Measurements from ENCODE around the gene CPZ.
"Not testable (repeated sequence)": the region's sequence is repeated elsewhere in the genome, so short reads cannot be mapped to it uniquely, and the experiment has no call there.

Gene CPZ

DNA sequence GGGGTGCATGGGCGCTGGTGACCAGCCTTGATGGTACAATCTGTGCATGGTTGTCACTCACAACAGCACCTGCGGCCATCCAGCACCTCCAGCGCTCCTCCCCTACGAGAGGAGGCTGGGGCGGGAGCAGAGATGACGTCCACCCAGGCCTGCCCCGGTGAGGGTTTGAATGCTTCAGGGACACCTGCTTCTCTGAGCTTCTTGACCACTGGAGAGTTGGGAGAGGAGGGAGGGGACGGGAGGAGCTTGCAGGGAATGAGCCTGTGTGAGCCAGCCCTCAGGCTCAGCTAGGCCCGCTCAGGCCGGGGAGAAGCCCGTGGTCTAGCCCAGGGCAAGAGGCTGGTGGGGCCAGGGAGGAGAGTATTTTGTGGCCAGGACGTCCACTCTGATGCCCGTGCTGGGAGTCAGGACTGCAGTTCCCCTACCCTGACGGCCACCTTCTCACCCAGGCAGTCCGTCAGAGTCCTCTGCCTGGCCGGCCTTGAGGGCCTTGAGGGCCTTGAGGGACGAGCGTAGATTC lies 59.2 kb downstream of the CPZ start:
- H3K4me3 ChIP-seq (ENCODE audit: control insufficient read depth in 1 of 7, extremely low read depth in 1 of 7, insufficient read depth in 4 of 7, low read depth in 2 of 7, low read length in 6 of 7) = no peak overlapping the region
- peaks cover 0 to 52% (median 7%) of the 10 kb centered on the region in 5 experiments for H3K27me3 ChIP-seq (replicated peaks in 2 of 5; ENCODE audit: control insufficient read depth in 4 of 5, insufficient read depth in 5 of 5, low read length in 4 of 5)
- H3K27ac ChIP-seq (ENCODE audit: insufficient read depth in 1 of 2, low read depth in 1 of 2, low read length in 2 of 2, poor library complexity in 1 of 2, severe bottlenecking in 2 of 2) = no peak overlapping the region
- no peak for DNase-seq
- ChIA-PET POLR2A (no interaction called here), CTCF (no interaction called here)
- peaks cover 0 to 4% (median 0%) of the 10 kb centered on the region in 5 experiments for H3K9me3 ChIP-seq (ENCODE audit: control extremely low read depth in 1 of 5, control insufficient read depth in 4 of 5, insufficient read depth in 2 of 5, low read depth in 1 of 5, low read length in 4 of 5)
- 87% methylated on average over 10 of the region's 18 CpGs for WGBS (ENCODE audit: insufficient coverage)
- H3K36me3 ChIP-seq (ENCODE audit: control insufficient read depth in 4 of 4, insufficient read depth in 4 of 4, low read length in 3 of 4) = no peaks in the 10 kb centered on the region
- H3K4me1 ChIP-seq (ENCODE audit: control extremely low read depth in 1 of 4, control insufficient read depth in 4 of 4, insufficient read depth in 4 of 4, low read length in 3 of 4) = no peaks in the 10 kb centered on the region

DNA sequence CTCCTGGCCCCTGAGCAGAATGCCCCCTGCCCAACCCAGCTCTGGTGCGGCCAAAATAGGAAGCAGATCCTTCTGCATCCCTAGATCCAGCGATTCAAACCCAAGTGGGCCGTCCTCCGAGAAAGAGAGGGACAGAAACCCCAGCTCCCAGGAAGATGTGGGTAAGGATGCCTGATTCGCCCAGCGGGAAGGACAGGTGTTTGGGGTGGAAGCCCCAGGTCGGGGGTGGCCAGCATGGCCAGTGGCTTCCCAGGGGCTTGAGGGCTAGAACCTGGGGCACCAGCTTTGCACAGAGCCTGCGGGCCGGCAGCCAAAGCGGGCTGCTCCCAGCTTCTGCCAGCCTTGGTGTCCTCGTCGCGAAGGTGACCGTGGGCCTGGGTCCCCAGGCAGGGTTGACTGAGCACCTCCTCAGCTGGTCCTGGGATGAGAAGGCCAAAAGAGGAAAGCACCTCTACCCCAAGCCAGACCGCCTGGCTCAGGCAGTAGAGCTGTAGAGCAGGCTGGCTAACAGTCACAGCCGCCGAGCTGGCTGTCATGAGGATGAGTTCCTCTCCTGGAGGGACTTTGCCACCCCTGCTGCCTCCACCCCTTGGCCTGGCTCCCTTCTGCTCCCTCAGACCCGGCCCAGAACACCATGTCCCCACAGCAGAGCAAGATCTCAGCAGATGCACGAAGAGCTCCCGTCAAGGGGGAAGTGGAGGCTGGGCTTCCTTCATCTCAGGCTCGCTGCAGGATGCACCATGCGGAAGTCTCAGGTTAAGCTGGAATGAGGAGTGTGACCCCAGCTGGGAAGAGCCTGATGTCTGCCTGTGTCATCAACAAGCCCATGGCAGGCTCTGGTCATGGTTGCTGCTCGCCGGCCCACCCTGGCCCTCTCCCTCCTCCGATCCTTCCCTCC lies 59.9 kb downstream of the CPZ start:
- Histone ChIP-seq H3K4me1 (ENCODE audit: control extremely low read depth in 1 of 4, control insufficient read depth in 4 of 4, insufficient read depth in 4 of 4, low read length in 3 of 4) (no peaks in the 10 kb centered on the region), H3K27ac (ENCODE audit: insufficient read depth in 1 of 2, low read depth in 1 of 2, low read length in 2 of 2, poor library complexity in 1 of 2, severe bottlenecking in 2 of 2) (no peak overlapping the region), H3K27me3 (replicated peaks in 2 of 5; ENCODE audit: control insufficient read depth in 4 of 5, insufficient read depth in 5 of 5, low read length in 4 of 5) (peaks cover 0 to 56% (median 7%) of the 10 kb centered on the region in 5 experiments), H3K9me3 (ENCODE audit: control extremely low read depth in 1 of 5, control insufficient read depth in 4 of 5, insufficient read depth in 2 of 5, low read depth in 1 of 5, low read length in 4 of 5) (peaks cover 0 to 4% (median 0%) of the 10 kb centered on the region in 5 experiments), H3K4me3 (ENCODE audit: control insufficient read depth in 1 of 7, extremely low read depth in 1 of 7, insufficient read depth in 4 of 7, low read depth in 2 of 7, low read length in 6 of 7) (no peak overlapping the region), H3K36me3 (ENCODE audit: control insufficient read depth in 4 of 4, insufficient read depth in 4 of 4, low read length in 3 of 4) (no peaks in the 10 kb centered on the region)
- no peak for DNase-seq
- ChIA-PET POLR2A (no interaction called here), CTCF (no interaction called here)
- 83% methylated on average over 22 of the region's 25 CpGs for WGBS (ENCODE audit: insufficient coverage)

DNA sequence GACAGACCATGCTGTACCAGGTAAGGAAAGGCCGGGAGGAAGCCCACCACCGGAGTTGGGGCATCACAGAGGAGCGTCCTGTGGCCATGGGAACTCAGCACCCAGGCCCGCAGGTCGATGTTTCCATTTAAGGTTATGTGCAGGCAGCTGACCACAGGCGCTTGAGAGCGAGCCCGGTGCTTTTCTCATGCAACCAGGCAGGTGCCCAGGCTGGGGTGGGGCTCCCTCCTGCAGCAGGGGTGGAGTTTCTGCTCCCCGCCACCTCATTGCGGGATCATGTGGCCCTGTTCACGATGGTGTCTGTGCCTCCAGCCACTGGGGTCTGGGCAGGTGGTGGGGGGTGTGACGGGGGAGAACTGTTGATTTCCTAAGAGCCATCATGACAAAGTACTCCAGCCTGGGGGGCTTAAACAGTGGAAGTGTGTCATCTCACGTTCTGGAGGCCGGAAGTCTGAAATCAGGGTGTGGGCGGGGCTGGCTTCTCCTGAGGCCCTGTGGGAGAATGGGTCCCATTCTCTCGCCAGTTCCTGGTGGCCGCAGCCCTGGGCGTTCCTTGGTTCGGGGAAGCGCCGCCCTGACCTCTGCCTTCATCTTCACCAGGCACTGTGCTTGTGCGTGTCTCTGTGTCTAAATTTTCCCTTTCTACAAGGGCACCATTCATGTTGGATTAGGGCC lies 60.9 kb downstream of the CPZ start:
- no peak for DNase-seq
- Histone ChIP-seq H3K36me3 (ENCODE audit: control insufficient read depth in 4 of 4, insufficient read depth in 4 of 4, low read length in 3 of 4) (no peaks in the 10 kb centered on the region), H3K27me3 (replicated peaks in 2 of 5; ENCODE audit: control insufficient read depth in 4 of 5, insufficient read depth in 5 of 5, low read length in 4 of 5) (peaks cover 0 to 57% (median 7%) of the 10 kb centered on the region in 5 experiments), H3K9me3 (ENCODE audit: control extremely low read depth in 1 of 5, control insufficient read depth in 4 of 5, insufficient read depth in 2 of 5, low read depth in 1 of 5, low read length in 4 of 5) (peaks cover 0 to 4% (median 0%) of the 10 kb centered on the region in 5 experiments), H3K4me3 (ENCODE audit: control insufficient read depth in 1 of 7, extremely low read depth in 1 of 7, insufficient read depth in 4 of 7, low read depth in 2 of 7, low read length in 6 of 7) (no peak overlapping the region), H3K4me1 (ENCODE audit: control extremely low read depth in 1 of 4, control insufficient read depth in 4 of 4, insufficient read depth in 4 of 4, low read length in 3 of 4) (no peaks in the 10 kb centered on the region), H3K27ac (ENCODE audit: insufficient read depth in 1 of 2, low read depth in 1 of 2, low read length in 2 of 2, poor library complexity in 1 of 2, severe bottlenecking in 2 of 2) (no peak overlapping the region)
- ChIA-PET POLR2A (no interaction called here), CTCF (no interaction called here)
- 86% methylated on average over 22 of the region's 22 CpGs for WGBS (ENCODE audit: insufficient coverage)

GRCh38 chr4:8654139-8654538 lies 61.6 kb downstream of the CPZ start:
- WGBS (ENCODE audit: insufficient coverage) = no CpG with 5 or more reads among the region's 5 CpGs
- peaks cover 0 to 51% (median 4%) of the 10 kb centered on the region in 5 experiments for H3K27me3 ChIP-seq (replicated peaks in 2 of 5; ENCODE audit: control insufficient read depth in 4 of 5, insufficient read depth in 5 of 5, low read length in 4 of 5)
- H3K9me3 ChIP-seq (ENCODE audit: control extremely low read depth in 1 of 5, control insufficient read depth in 4 of 5, insufficient read depth in 2 of 5, low read depth in 1 of 5, low read length in 4 of 5); POLR2A ChIA-PET; H3K36me3 ChIP-seq (ENCODE audit: control insufficient read depth in 4 of 4, insufficient read depth in 4 of 4, low read length in 3 of 4); H3K4me1 ChIP-seq (ENCODE audit: control extremely low read depth in 1 of 4, control insufficient read depth in 4 of 4, insufficient read depth in 4 of 4, low read length in 3 of 4); DNase-seq; CTCF ChIA-PET; H3K27ac ChIP-seq (ENCODE audit: insufficient read depth in 1 of 2, low read depth in 1 of 2, low read length in 2 of 2, poor library complexity in 1 of 2, severe bottlenecking in 2 of 2); H3K4me3 ChIP-seq (ENCODE audit: control insufficient read depth in 1 of 7, extremely low read depth in 1 of 7, insufficient read depth in 4 of 7, low read depth in 2 of 7, low read length in 6 of 7): not testable (repeated sequence)

GRCh38 chr4:8655411-8656184 lies 63.0 kb downstream of the CPZ start:
- Histone ChIP-seq H3K4me1 (ENCODE audit: control extremely low read depth in 1 of 4, control insufficient read depth in 4 of 4, insufficient read depth in 4 of 4, low read length in 3 of 4) (no peaks in the 10 kb centered on the region), H3K36me3 (ENCODE audit: control insufficient read depth in 4 of 4, insufficient read depth in 4 of 4, low read length in 3 of 4) (no peaks in the 10 kb centered on the region), H3K4me3 (ENCODE audit: control insufficient read depth in 1 of 7, extremely low read depth in 1 of 7, insufficient read depth in 4 of 7, low read depth in 2 of 7, low read length in 6 of 7) (no peak overlapping the region), H3K27ac (ENCODE audit: insufficient read depth in 1 of 2, low read depth in 1 of 2, low read length in 2 of 2, poor library complexity in 1 of 2, severe bottlenecking in 2 of 2) (no peak overlapping the region), H3K27me3 (replicated peaks in 2 of 5; ENCODE audit: control insufficient read depth in 4 of 5, insufficient read depth in 5 of 5, low read length in 4 of 5) (peaks cover 0 to 40% (median 2%) of the 10 kb centered on the region in 5 experiments), H3K9me3 (ENCODE audit: control extremely low read depth in 1 of 5, control insufficient read depth in 4 of 5, insufficient read depth in 2 of 5, low read depth in 1 of 5, low read length in 4 of 5) (peaks cover 0 to 4% (median 0%) of the 10 kb centered on the region in 5 experiments)
- DNase-seq = no peak
- CTCF ChIA-PET = no interaction called here
- POLR2A ChIA-PET = no interaction called here
- 85% methylated on average over 13 of the region's 25 CpGs for WGBS (ENCODE audit: insufficient coverage)

DNA sequence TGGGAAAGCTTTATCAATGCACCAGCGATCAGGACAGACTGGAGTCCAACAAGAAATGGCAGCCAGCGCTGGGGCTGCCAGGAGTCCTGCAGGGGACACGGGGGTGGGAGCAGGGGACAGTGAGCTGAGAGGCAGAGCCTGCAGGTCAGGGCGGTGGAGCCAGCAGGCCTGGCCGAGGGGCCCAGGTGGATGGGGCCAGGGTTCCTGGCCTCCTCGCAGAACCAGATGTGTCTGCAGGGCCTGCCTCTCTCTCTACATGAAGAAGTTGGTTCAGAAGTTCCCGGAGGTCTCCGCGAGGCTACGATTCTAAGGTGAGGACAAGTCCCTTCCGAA lies 63.6 kb downstream of the CPZ start:
- CTCF ChIA-PET = no interaction called here
- POLR2A ChIA-PET = no interaction called here
- H3K4me1 ChIP-seq (ENCODE audit: control extremely low read depth in 1 of 4, control insufficient read depth in 4 of 4, insufficient read depth in 4 of 4, low read length in 3 of 4) = no peaks in the 10 kb centered on the region
- 86% methylated on average over 5 of the region's 11 CpGs for WGBS (ENCODE audit: insufficient coverage)
- DNase-seq = no peak
- H3K9me3 ChIP-seq (ENCODE audit: control extremely low read depth in 1 of 5, control insufficient read depth in 4 of 5, insufficient read depth in 2 of 5, low read depth in 1 of 5, low read length in 4 of 5) = peaks cover 0 to 4% (median 0%) of the 10 kb centered on the region in 5 experiments
- no peaks in the 10 kb centered on the region for H3K36me3 ChIP-seq (ENCODE audit: control insufficient read depth in 4 of 4, insufficient read depth in 4 of 4, low read length in 3 of 4)
- H3K27me3 ChIP-seq (replicated peaks in 2 of 5; ENCODE audit: control insufficient read depth in 4 of 5, insufficient read depth in 5 of 5, low read length in 4 of 5) = peaks cover 0 to 36% (median 2%) of the 10 kb centered on the region in 5 experiments
- H3K27ac ChIP-seq (ENCODE audit: insufficient read depth in 1 of 2, low read depth in 1 of 2, low read length in 2 of 2, poor library complexity in 1 of 2, severe bottlenecking in 2 of 2) = no peak overlapping the region
- H3K4me3 ChIP-seq (ENCODE audit: control insufficient read depth in 1 of 7, extremely low read depth in 1 of 7, insufficient read depth in 4 of 7, low read depth in 2 of 7, low read length in 6 of 7) = no peak overlapping the region
